ENCODE results near the gene MTHFSD. TPM values are rescaled to one million over a fixed set of nuclear protein-coding genes. Genes with fewer than 3 reads are reported as not detected.

Gene MTHFSD
- total RNA-seq, 4 donors from 2014 or later, result 12.5 to 26.6 (median 19.3) TPM

DNA sequence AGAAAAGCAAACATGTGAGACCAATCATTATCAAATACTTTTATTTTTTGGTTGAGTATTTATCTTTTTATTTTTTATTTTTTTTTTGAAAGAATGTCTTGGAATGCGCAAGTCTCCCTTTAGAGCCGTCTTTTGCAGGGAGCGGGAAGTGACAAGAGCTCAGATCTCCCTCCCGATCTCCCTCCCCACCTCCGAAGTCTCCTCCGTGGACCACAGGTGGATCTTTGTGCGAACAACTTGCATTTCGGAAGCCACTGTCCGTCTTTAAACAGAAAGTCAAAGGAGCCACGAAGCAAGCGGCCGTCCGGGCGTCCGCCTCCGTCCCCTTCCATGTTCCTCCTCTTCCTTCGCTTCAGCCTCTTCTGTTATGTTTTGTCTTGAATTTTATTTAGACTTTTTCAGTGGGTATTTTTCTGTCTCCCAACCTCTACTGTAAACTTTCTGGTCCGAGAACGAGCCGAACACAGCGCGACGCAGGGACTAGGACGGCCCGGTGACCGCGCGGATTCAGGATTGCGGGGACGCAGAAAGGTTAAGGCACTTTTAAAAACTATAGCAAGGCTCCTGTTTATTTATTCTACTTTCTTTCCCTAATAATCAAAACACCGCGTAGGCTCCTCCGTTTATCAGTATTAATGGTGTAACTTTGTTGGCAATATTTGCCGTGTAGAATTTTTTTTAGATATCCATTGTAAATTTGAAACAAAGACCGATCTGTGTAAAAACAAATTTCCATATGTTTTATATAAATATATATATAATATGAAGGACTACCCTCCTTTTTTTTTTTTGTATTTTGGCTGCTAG lies 41.4 kb downstream of the MTHFSD start:
- peaks cover 0 to 41% (median 4%) of the 10 kb centered on the region in 3 donors for H3K4me1 ChIP-seq
- no peaks in the 10 kb centered on the region for H3K9me3 ChIP-seq
- peaks cover 0 to 16% of the 10 kb centered on the region in 2 donors for H3K36me3 ChIP-seq
- ATAC-seq, result no peak
- peak; percentile 45 for TF ChIP-seq POLR2AphosphoS5 (IDR thresholded peaks at IDR 0.05)
- no peak for TF ChIP-seq CTCF (IDR thresholded peaks at IDR 0.05)
- WGBS, 2 donors (ENCODE audit: low coverage in 1 of 2), result 17 to 26% methylated on average over 24 to 35 of the region's 35 CpGs
- H3K27ac ChIP-seq, result peak overlapping the region; percentile 70 to 99 (median 98)
- H3K4me3 ChIP-seq, result peak overlapping the region; percentile 46 to 89
- peaks cover 25% of the 10 kb centered on the region for H3K27me3 ChIP-seq

- H3K27me3 ChIP-seq, result peaks cover 32% of the 10 kb centered on the region
- peak overlapping the region; percentile 46 to 89 for H3K4me3 ChIP-seq
- peak overlapping the region; percentile 70 to 99 (median 98) for H3K27ac ChIP-seq
- 5 to 7% methylated on average over 5 to 21 of the region's 29 CpGs for WGBS, 2 donors (ENCODE audit: low coverage in 1 of 2)
- peaks cover 0 to 41% (median 7%) of the 10 kb centered on the region in 3 donors for H3K4me1 ChIP-seq
- ATAC-seq, result no peak
- no peaks in the 10 kb centered on the region for H3K9me3 ChIP-seq
- peak; percentile 46 for TF ChIP-seq POLR2AphosphoS5 (IDR thresholded peaks at IDR 0.05)
- no peak for TF ChIP-seq CTCF (IDR thresholded peaks at IDR 0.05)
- TF ChIP-seq POLR2A (IDR thresholded peaks at IDR 0.05), result no peak
- TF ChIP-seq EP300 (IDR thresholded peaks at IDR 0.05), result no peak
- peaks cover 0 to 16% of the 10 kb centered on the region in 2 donors for H3K36me3 ChIP-seq
Measured at GRCh38 chr16:86512860-86513470, 42.1 kb downstream of the MTHFSD start.

DNA sequence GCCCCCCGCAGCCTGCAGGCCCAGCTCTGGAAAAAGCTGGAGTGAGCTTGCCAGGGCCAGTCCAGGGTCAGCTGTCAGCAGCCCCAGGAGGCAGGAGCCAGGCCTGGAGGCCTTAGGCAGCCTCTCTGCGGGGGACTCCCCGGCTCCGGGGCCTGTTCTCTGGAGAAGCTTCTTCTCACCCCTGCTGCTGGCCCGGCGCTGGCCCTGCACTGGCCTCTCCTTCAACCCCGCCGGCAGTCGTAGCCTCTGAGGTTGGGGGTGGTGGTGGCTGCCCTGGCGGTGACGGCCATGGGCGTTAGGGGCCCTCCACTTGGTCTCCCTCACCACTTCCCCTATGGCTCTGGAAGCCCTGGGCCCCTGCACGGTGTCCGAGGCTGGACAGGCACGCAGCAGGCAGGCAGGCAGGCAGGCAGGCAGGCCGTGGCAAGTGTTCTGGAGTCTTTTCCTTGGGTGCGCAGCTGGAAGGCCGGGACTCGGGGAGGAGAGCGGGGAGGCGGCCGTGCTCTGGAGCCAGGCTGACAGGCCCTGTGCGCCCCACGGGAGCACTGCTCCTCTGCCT lies 42.7 kb downstream of the MTHFSD start:
- Histone ChIP-seq H3K27ac (peak overlapping the region; percentile 70 to 99 (median 98)), H3K4me1 (peaks cover 0 to 39% (median 5%) of the 10 kb centered on the region in 3 donors), H3K27me3 (peaks cover 37% of the 10 kb centered on the region), H3K9me3 (no peaks in the 10 kb centered on the region), H3K4me3 (peak overlapping the region; percentile 46 to 89), H3K36me3 (peaks cover 0 to 16% of the 10 kb centered on the region in 2 donors)
- no peak for ATAC-seq
- TF ChIP-seq CTCF (IDR thresholded peaks at IDR 0.05) (no peak), EP300 (IDR thresholded peaks at IDR 0.05) (no peak), POLR2A (IDR thresholded peaks at IDR 0.05) (peak; percentile 9 to 26), POLR2AphosphoS5 (IDR thresholded peaks at IDR 0.05) (peak; percentile 26)
- no CpG with 5 or more reads among the region's 24 CpGs for WGBS, 2 donors (ENCODE audit: low coverage in 1 of 2)

- Histone ChIP-seq H3K27ac (peak overlapping the region; percentile 70 to 99 (median 98)), H3K4me3 (peak overlapping the region; percentile 46 to 89), H3K27me3 (peaks cover 41% of the 10 kb centered on the region), H3K36me3 (peaks cover 0 to 16% of the 10 kb centered on the region in 2 donors), H3K9me3 (no peaks in the 10 kb centered on the region), H3K4me1 (peaks cover 0 to 39% (median 5%) of the 10 kb centered on the region in 3 donors)
- ATAC-seq, result no peak
- TF ChIP-seq POLR2AphosphoS5 (IDR thresholded peaks at IDR 0.05) (peak; percentile 68), POLR2A (IDR thresholded peaks at IDR 0.05) (peak in 1 of 2 donors; percentile 27), EP300 (IDR thresholded peaks at IDR 0.05) (no peak)
- 20% methylated on average over 2 of the region's 44 CpGs; no CpG with 5 or more reads in 1 of the 2 donors for WGBS, 2 donors (ENCODE audit: low coverage in 1 of 2)
Measured at GRCh38 chr16:86511317-86512161, 43.5 kb downstream of the MTHFSD start.

Measured in gastroesophageal sphincter (tissue), 4 donors.